Left lung (tissue), 10 donors: ENCODE measurements around the gene IL17F. TPM values are rescaled to one million over a fixed set of nuclear protein-coding genes. Genes with fewer than 3 reads are reported as not detected.
"Not testable (repeated sequence)": the region's sequence is repeated elsewhere in the genome, so short reads cannot be mapped to it uniquely, and the experiment has no call there.

Experiments used
- ATAC-seq: fragments of 200-7000 bp; cut with Tn5 transposase; one replicate; pipeline ENCODE4 v1.9.1; 2020; ENCODE audit warnings: moderate library complexity
- DNase-seq, 4 donors: peaks; one replicate each; pipeline ENCODE4 v3.0.0-alpha.2; 2013 to 2020
- H3K27ac ChIP-seq, 2 donors: fragments of 200-600 bp; sonication (generic) in 1 of 2; one replicate each; pipeline versions ENCODE4 v1.5.0 to v1.8.0; 2020 to 2021
- H3K27me3 ChIP-seq, 2 donors: fragments of 200-600 bp; sonication (generic) in 1 of 2; one replicate each; pipeline versions ENCODE4 v1.5.0 to v1.8.0; 2020 to 2021
- H3K36me3 ChIP-seq, 2 donors: fragments of 200-600 bp; sonication (generic) in 1 of 2; one replicate each; pipeline versions ENCODE4 v1.5.0 to v1.8.0; 2020 to 2021
- H3K4me1 ChIP-seq, 2 donors: fragments of 200-600 bp; one replicate each; pipeline ENCODE4 v1.8.0; 2021
- H3K4me3 ChIP-seq, 2 donors: fragments of 200-600 bp; sonication (generic) in 1 of 2; one replicate each; pipeline versions ENCODE4 v1.5.0 to v1.8.0; 2020 to 2021; ENCODE audit warnings: mild to moderate bottlenecking in 1 of 2
- H3K9me3 ChIP-seq, 2 donors: fragments of 200-600 bp; sonication (generic) in 1 of 2; one replicate each; pipeline versions ENCODE4 v1.5.0 to v1.8.0; 2020 to 2021
- intact Hi-C, 2 donors: fragments of 100-400 bp; cut with DNase I; formaldehyde crosslinking; loops; one replicate each; pipeline versions ENCODE4 v1.11.2 to v1.14.2; 2022
- polyA plus RNA-seq, 6 donors: library from polyadenylated mRNA; unstranded; fragments of 120-200 nt; gene quantifications; one replicate each; pipeline ENCODE4 v1.2.1, GENCODE V29; 2013; ENCODE audit not compliant: insufficient read length in 6 of 6
- total RNA-seq, 2 donors: library from RNA; stranded (reverse); fragmentation: NEBNext Ultra II Directional; extraction: Animal tissue kit (Norgen Biotek cat#: 25700); gene quantifications; one replicate each; pipeline ENCODE4 v1.2.1, GENCODE V29; 2021
- TF ChIP-seq, protein P1 (sequence below), 2 donors: fragments of 200-600 bp; sonication (generic) in 1 of 2; IDR thresholded peaks; one replicate each; pipeline versions ENCODE4 v1.5.0 to v1.8.0; 2021; ENCODE audit warnings: antibody characterized with exemption in 2 of 2
- donor health status: DM: no; HTN: yes; CAD: no.
- donor health status: DM: no; HTN: no; CAD: no.

IL17F gene
- total and polyA plus RNA-seq, 8 donors = not detected

DNA sequence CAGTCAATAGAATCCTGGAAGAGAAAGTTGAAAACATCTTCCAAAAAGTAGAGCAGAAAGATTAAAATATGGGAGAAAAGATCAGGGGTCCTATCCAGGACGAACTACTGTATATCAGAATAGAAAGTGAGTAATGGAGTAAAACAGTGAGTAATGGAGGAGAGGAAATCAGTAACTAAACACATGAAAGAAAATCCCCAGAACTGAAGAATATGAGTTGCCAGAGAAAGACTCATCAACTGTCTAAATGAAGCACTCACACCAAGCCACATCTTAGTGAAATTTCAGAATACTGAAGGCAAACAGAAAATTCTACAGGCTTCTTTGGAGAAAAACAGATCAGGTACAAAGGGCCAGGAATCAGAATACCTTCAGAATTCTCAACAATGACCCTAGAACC, 43.3 kb downstream of the IL17F start:
- no peaks in the 10 kb centered on the region for H3K4me1 ChIP-seq
- H3K27ac ChIP-seq = no peak overlapping the region
- no peak overlapping the region for H3K4me3 ChIP-seq
- intact Hi-C loops = no loop called here
- ATAC-seq (no peak), DNase-seq (no peak)
- peaks cover 0 to 29% of the 10 kb centered on the region in 2 donors for H3K9me3 ChIP-seq
- H3K36me3 ChIP-seq = no peaks in the 10 kb centered on the region
- TF ChIP-seq, protein P1, sequence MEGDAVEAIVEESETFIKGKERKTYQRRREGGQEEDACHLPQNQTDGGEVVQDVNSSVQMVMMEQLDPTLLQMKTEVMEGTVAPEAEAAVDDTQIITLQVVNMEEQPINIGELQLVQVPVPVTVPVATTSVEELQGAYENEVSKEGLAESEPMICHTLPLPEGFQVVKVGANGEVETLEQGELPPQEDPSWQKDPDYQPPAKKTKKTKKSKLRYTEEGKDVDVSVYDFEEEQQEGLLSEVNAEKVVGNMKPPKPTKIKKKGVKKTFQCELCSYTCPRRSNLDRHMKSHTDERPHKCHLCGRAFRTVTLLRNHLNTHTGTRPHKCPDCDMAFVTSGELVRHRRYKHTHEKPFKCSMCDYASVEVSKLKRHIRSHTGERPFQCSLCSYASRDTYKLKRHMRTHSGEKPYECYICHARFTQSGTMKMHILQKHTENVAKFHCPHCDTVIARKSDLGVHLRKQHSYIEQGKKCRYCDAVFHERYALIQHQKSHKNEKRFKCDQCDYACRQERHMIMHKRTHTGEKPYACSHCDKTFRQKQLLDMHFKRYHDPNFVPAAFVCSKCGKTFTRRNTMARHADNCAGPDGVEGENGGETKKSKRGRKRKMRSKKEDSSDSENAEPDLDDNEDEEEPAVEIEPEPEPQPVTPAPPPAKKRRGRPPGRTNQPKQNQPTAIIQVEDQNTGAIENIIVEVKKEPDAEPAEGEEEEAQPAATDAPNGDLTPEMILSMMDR (IDR thresholded peaks at IDR 0.05) = no peak
- H3K27me3 ChIP-seq = no peaks in the 10 kb centered on the region

DNA sequence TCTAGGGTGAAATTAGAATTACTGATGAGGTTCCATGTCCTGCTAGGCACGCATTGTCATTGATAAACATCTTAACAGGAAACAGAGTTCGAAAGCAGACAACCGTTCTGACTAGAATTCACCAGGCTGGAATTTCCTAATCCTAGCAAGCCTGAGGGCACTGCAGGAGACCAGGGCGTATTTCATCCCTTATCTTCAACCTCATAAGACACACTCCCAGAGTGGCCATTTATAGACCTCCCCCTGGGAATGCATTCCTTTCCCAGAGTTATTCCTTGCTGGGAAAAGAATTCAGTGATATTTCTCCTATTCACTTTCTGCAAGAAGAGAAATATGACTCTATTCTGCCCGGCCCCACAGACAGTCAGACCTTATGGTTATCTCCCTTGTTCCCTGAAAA, 44.2 kb downstream of the IL17F start:
- H3K4me3 ChIP-seq, DNase-seq, ATAC-seq, H3K27ac ChIP-seq, H3K36me3 ChIP-seq, intact Hi-C loops, H3K4me1 ChIP-seq, H3K27me3 ChIP-seq: not testable (repeated sequence)
- H3K9me3 ChIP-seq = peaks cover 0 to 29% of the 10 kb centered on the region in 2 donors

DNA sequence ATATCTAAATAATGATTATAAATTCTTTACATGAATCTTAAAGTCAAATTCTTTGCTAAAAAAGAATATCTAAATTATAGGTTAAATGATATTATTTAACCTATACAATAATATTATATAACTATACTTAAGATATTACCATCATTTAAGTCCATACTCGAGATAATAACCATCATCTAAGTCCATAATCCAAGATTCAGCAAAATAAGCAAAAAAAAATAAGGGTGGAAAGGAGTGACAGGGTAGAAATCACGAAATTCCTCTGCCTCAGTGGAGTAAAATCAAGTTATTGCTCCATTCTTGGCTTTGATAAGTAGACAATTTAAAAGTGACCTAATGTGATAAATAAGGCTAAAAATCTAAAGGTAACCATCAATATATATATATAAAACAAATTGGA, 48.4 kb downstream of the IL17F start:
- no peaks in the 10 kb centered on the region for H3K4me1 ChIP-seq
- TF ChIP-seq, protein P1 (IDR thresholded peaks at IDR 0.05) = no peak
- intact Hi-C loops = no loop called here
- H3K27me3 ChIP-seq = no peaks in the 10 kb centered on the region
- no peaks in the 10 kb centered on the region for H3K36me3 ChIP-seq
- no peak overlapping the region for H3K27ac ChIP-seq
- DNase-seq (no peak), ATAC-seq (no peak)
- H3K9me3 ChIP-seq = peaks cover 0 to 20% of the 10 kb centered on the region in 2 donors
- no peak overlapping the region for H3K4me3 ChIP-seq

DNA sequence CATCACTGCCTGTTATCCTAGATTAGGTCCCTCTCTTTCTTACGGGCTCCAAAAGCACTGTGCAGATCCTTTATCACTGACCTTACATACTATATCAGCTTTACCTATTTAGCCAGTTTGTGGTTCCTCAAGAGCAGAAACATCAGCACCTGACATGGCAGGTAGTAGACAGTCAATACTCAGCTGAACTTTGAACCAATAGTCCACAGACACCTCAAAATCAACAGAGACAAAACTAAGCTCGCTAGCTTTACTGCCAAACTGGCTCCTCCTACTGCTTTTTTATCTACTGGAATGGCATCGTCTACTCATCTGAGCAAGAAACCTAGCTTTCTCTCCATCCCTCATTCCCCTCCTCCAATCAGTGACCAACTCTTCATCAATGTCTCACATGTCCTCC, 52.5 kb downstream of the IL17F start:
- Histone ChIP-seq H3K27me3 (peaks cover 0 to 4% of the 10 kb centered on the region in 2 donors), H3K9me3 (no peaks in the 10 kb centered on the region), H3K36me3 (no peaks in the 10 kb centered on the region), H3K27ac (no peak overlapping the region), H3K4me1 (no peaks in the 10 kb centered on the region), H3K4me3 (no peak overlapping the region)
- ATAC-seq (no peak), DNase-seq (no peak)
- intact Hi-C loops = no loop called here
- TF ChIP-seq, protein P1 (IDR thresholded peaks at IDR 0.05) = no peak

- Histone ChIP-seq H3K4me3 (no peak overlapping the region), H3K27me3 (peaks cover 0 to 4% of the 10 kb centered on the region in 2 donors), H3K4me1 (no peaks in the 10 kb centered on the region), H3K27ac (no peak overlapping the region), H3K36me3 (no peaks in the 10 kb centered on the region), H3K9me3 (no peaks in the 10 kb centered on the region)
- no peak for ATAC-seq
- intact Hi-C loops = no loop called here
- TF ChIP-seq, protein P1 (IDR thresholded peaks at IDR 0.05) = no peak
- no peak for DNase-seq
Observed at GRCh38 chr6:52190409-52190808, 53.9 kb downstream of the IL17F start.

DNA sequence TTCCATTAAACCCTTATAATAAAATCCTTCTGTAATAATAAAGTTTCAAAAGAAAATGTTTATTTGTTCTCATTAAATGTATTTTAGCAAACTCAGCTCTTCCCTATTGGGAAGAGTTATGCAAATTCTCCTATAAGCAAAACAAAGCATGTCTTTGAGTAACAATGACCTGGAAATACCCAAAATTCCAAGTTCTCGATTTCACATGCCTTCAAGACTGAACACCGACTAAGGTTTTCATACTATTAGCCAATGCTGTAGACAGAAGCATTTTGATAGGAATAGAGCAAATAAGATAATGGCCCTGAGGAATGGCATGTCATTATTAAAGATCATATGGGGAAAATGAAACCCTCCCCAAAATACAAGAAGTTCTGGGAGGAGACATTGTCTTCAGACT, 54.3 kb downstream of the IL17F start:
- H3K4me3 ChIP-seq = no peak overlapping the region
- no peaks in the 10 kb centered on the region for H3K4me1 ChIP-seq
- H3K27me3 ChIP-seq = peaks cover 0 to 4% of the 10 kb centered on the region in 2 donors
- H3K27ac ChIP-seq = no peak overlapping the region
- intact Hi-C loops = no loop called here
- TF ChIP-seq, protein P1 (IDR thresholded peaks at IDR 0.05) = no peak
- no peaks in the 10 kb centered on the region for H3K9me3 ChIP-seq
- DNase-seq = no peak
- ATAC-seq = no peak
- no peaks in the 10 kb centered on the region for H3K36me3 ChIP-seq
